ENCODE data around the gene GPR12.

GPR12 gene

GRCh38 chr13:26784704-26785639 is 24.4 kb upstream of the GPR12 start:
- TF ChIP-seq, protein P1, sequence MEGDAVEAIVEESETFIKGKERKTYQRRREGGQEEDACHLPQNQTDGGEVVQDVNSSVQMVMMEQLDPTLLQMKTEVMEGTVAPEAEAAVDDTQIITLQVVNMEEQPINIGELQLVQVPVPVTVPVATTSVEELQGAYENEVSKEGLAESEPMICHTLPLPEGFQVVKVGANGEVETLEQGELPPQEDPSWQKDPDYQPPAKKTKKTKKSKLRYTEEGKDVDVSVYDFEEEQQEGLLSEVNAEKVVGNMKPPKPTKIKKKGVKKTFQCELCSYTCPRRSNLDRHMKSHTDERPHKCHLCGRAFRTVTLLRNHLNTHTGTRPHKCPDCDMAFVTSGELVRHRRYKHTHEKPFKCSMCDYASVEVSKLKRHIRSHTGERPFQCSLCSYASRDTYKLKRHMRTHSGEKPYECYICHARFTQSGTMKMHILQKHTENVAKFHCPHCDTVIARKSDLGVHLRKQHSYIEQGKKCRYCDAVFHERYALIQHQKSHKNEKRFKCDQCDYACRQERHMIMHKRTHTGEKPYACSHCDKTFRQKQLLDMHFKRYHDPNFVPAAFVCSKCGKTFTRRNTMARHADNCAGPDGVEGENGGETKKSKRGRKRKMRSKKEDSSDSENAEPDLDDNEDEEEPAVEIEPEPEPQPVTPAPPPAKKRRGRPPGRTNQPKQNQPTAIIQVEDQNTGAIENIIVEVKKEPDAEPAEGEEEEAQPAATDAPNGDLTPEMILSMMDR (IDR thresholded peaks at IDR 0.05) = no peak

- TF ChIP-seq, protein P1 (IDR thresholded peaks at IDR 0.05) = no peak
These were observed 19.8 kb upstream of the GPR12 start for GRCh38 chr13:26780411-26780810.

DNA sequence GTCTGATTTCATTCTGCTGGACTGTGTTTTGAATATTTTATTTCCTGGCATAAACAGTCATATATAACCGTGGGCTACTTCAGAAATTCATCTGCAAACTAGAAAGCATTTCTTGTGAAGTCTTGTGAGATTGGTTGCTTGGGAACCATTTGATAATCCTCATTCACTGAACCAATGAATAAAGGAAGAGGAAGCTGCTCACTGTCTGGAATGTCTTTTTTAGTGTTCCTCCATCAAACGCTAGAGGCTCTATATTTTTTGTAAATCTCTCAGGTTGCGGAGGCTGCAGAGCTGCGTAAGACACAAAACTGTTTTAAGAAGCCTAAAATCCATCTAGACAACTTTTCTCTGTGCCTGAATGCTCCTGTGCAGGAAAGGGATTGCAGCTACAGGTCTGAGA is 18.7 kb upstream of the GPR12 start:
- TF ChIP-seq, protein P1 (IDR thresholded peaks at IDR 0.05) = no peak

DNA sequence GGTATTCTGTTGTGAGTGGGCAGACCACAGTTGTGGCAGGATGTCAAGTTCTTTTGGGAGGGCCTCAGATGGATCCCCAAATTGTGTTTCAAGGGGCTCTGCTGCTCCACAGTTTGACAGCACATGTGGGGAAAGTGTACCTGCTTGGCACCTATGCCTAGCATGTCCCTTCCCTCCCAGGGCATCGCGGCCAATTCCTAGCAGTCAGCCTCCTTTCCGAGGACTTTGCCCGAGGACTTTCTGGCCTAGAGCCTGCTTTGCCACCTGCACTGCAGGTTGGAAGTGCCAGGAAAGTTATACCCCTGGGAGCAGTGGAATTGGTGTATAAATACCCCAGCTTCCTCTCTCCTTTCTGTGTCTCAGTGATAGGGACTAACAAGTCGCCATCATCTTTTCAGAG is 11.9 kb upstream of the GPR12 start:
- TF ChIP-seq, protein P1 (IDR thresholded peaks at IDR 0.05) = no peak

DNA sequence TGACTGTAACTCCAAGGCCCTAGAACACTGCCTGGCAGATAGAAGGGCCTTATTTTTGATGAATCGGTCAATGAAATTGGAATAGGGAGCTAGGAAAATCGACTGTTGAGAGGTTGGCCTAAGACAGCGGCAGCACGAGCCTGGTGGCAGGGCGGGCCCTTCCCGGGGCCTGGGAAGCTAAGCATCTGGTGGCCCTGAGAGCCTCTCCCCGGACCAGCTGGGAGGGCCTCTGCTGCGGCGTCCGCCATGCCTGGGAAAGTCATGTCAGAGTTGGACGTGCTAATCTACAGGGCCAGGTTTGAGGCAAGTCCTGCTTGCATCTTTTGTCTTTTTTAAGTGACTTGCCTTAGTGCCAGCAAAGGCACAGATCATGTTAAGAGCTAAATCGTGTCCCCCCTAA is 11.2 kb upstream of the GPR12 start:
- TF ChIP-seq, protein P1 (IDR thresholded peaks at IDR 0.05) = no peak

DNA sequence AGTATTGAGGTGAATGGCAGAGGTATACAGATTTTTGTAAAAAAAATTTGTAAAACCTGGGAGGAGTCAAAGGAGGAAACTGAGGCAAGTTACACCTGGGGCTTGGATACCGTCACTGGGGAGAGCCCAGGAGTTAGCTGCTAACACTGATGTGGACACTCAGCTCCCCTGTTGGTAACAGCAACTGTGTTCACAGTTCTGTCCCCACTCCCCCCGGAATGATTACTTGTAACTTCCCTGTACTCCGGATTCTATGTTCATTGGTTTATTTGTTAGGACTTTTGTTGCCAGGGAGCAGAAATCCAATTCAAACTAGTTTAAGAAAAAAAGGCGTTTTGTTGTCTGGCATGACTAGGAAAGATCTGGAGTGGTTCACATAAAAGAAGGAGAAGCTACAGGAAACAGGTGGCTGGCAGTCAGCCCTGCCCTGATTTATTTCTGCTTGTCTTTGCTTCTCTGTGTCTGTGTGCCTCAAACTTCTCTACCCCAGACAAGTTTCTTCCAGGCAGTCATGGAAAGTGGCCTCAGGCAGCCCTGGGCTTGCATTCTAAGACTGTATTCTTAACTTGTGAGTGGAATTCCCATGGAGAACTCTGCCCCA is 2.3 kb upstream of the GPR12 start:
- TF ChIP-seq, protein P1 (IDR thresholded peaks at IDR 0.05) = no peak

DNA sequence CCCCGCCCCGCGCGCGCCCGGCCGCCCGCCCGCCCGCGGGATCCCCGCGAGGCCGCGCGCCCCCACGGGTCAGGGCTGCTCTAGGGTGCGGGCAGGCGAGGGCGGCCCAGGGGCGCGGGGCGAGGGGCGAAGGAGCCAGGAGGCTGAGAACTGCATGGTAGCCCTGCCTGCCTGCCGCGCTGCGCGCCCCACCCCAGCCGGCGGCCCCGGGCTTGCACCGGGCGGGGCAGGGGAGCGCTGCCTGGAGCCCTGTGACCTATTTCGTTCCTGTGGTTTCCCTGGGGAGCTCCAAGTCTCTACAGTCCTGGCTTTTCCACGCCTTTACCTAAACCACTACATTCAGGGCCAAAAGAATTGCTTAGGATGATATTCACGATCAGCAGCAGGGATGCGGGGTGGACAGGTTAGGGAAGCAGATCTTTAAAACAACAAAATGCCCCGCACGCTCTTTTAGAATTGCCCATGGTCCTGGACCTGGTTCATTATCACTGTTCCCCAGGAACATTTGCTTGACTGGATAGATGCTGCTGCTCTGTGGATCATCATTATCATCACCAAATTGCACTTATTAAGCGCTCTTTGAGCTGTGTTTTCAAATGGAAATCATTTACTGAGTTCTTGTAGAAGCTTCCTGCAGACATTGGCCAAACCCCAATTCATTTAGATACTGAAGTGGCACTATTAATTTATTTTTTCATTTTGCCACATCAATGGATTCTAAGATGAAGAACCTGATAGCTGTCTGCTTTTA is 421 bp upstream of the GPR12 start:
- TF ChIP-seq, protein P1 (IDR thresholded peaks at IDR 0.05) = no peak

Measured in LNCAP (cell line).